ENCODE data around the gene HELZ.

GRCh38 chr17:67212231-67212630, 32.8 kb downstream of the HELZ start:
- TF ChIP-seq POLR2A (IDR thresholded peaks at IDR 0.05): no peak
- TF ChIP-seq CTCF (IDR thresholded peaks at IDR 0.05): no peak
- TF ChIP-seq POLR2AphosphoS5 (IDR thresholded peaks at IDR 0.05): no peak

Measured in prostate gland (tissue), 2 donors.